Hair follicular keratinocyte (primary cell): Measurements from ENCODE around the gene GPR135. TPM values are rescaled to one million over a fixed set of nuclear protein-coding genes. Genes with fewer than 3 reads are reported as not detected.

Experiments used
- total RNA-seq: library from RNA; depleted of rRNA; stranded (reverse); fragments of >200 nt; gene quantifications from 2 replicates; pipeline ENCODE4 v1.2.3, GENCODE V29; 2015

The GPR135 gene, protein sequence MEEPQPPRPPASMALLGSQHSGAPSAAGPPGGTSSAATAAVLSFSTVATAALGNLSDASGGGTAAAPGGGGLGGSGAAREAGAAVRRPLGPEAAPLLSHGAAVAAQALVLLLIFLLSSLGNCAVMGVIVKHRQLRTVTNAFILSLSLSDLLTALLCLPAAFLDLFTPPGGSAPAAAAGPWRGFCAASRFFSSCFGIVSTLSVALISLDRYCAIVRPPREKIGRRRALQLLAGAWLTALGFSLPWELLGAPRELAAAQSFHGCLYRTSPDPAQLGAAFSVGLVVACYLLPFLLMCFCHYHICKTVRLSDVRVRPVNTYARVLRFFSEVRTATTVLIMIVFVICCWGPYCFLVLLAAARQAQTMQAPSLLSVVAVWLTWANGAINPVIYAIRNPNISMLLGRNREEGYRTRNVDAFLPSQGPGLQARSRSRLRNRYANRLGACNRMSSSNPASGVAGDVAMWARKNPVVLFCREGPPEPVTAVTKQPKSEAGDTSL
- total RNA-seq, result 0.15 and 0.23 TPM in 2 replicates

DNA sequence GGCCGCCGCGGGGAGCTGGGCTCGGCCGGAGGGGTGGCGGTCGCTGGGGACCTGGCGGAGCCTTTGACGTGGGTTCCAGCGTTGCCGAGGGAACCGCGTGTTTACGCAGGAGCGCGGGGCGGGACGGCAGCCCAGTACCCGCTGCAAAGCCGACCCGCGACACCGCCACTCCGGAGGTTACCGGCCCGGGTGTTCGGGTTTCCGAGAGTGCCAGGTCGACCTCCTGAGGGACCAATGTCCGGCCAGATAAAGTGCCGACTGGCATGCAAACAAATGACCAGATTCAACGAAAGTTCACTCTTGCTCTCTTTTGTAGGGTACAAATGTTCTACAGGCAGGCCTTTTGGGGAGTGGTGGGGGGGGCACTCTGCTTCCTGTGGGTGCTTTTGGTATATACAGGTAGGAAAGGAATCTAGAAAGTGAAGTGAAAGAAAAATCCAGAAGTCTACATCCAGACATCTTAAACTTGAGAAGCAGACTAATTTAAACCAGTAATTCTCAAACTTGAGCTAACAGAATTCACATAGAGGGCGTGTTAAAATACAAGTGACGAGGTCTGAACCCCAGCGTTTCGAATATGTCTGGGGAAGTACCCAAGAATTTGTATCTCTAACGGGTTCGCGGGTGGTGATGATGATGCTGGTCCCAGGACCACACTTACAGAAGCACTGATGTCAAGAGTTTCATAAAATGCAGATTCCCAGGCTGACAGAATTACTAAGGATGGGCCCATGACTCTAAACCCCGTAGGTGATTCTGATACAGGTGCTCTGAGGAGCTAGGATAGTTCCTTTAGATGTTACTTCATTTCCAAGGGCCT, at the start of gene GPR135:
Gene GPR135, minus strand, starts transcription at position 65 of the 820 bp plus-strand sequence. CDS start 154 bp downstream, outside the sequence.

DNA sequence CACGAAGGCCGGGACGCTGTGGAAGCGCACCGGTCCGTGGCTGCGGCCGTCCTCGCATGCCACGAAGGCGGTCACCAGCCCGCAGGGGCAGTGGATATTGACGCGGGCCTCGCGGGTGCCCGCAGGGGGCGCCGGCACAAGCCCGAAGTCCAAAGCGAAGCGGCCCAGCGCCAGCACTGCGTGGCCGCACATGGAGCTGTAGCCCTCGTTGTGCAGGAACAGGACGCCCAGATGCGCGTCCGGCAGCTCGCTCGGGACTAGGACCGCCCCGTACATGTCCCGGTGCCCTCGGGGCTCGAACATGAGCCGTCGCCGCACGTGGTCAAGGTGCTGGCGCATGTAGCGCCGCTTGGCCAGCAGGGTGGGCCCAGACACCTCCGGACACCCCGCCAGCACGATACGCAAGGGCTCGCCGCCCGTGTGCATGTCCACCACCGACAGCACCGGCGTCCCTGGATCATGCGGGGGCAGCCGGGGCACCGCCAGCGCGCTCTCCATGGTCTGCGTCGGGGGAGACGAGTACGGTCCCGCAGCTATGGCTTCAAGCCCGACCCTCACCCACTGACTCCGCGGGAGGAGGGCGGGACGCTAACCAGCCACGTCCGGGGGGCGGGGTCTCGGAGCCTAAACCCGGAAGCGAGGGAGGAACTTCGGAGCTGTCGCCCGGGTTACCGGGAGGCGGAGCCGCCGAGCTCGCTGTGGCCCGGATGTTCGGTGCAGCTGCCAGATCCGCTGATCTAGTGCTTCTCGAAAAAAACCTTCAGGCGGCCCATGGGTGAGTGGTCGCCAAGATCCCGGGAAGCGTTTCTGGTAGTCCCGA, 18.8 kb upstream of the GPR135 start, which contains the start of the genes JKAMP and L3HYPDH:
Gene JKAMP, plus strand, starts transcription at position 699 of the 820 bp plus-strand sequence. Its CDS starts 73 bp downstream, at position 772.
Gene L3HYPDH, minus strand, starts transcription at position 590 of the 820 bp plus-strand sequence. Its CDS starts 92 bp downstream, at position 498.

Other genes starting within 250 kb of the GPR135 start
- 17.8 and 19.0 TPM in 2 replicates for gene L3HYPDH, start 19.0 kb upstream of the GPR135 start, total RNA-seq
- gene JKAMP, start 19.1 kb upstream of the GPR135 start, total RNA-seq, result 41.7 and 49.9 TPM in 2 replicates
- gene CCDC175, start 111.4 kb upstream of the GPR135 start, total RNA-seq, result not detected in 2 replicates